OCI-LY1 (cell line): ENCODE data around the gene WDFY4.
A peak's percentile ranks its signal among the peaks of the same experiment; 100 is the strongest.

ENCODE experiments used
- H2AFZ ChIP-seq: fragments of 200-600 bp; sonication (generic), shearing (Covaris generic); 2 replicates; pipeline ENCODE4 v1.6.0; 2014; ENCODE audit warnings: antibody characterized with exemption, mild to moderate bottlenecking, low read length
- H3F3A ChIP-seq: fragments of 200-600 bp; sonication (generic), shearing (Covaris generic); 2 replicates; pipeline ENCODE4 v1.6.0; 2014; ENCODE audit warnings: mild to moderate bottlenecking, antibody characterized with exemption, low read length, moderate library complexity; ENCODE audit not compliant: insufficient read depth
- H3K27ac ChIP-seq: fragments of 200-600 bp; sonication (generic); 2 replicates; pipeline ENCODE4 v1.5.1; 2014; ENCODE audit warnings: low read length, mixed run types, mild to moderate bottlenecking, low read depth; ENCODE audit not compliant: poor library complexity, severe bottlenecking
- H3K27me3 ChIP-seq: fragments of 200-600 bp; sonication (generic); 2 replicates; pipeline ENCODE4 v1.6.0; 2014; ENCODE audit warnings: antibody characterized with exemption, mild to moderate bottlenecking, low read length, moderate library complexity; ENCODE audit not compliant: insufficient read depth
- H3K36me3 ChIP-seq: fragments of 200-600 bp; sonication (generic); 2 replicates; pipeline ENCODE4 v1.6.1; 2014; ENCODE audit warnings: mild to moderate bottlenecking, antibody characterized with exemption, low read length, moderate library complexity, mixed read lengths; ENCODE audit not compliant: insufficient read depth
- H3K4me1 ChIP-seq: fragments of 200-600 bp; sonication (generic); 2 replicates; pipeline ENCODE4 v1.5.1; 2014; ENCODE audit warnings: mild to moderate bottlenecking, low read length, moderate library complexity; ENCODE audit not compliant: insufficient read depth, severe bottlenecking
- H3K4me2 ChIP-seq: fragments of 200-600 bp; sonication (generic), shearing (Covaris generic); 2 replicates; pipeline ENCODE4 v1.6.1; 2014; ENCODE audit warnings: low read length
- H3K4me3 ChIP-seq: fragments of 200-600 bp; sonication (generic); 2 replicates; pipeline ENCODE4 v1.5.1; 2014; ENCODE audit warnings: low read length, low read depth, mild to moderate bottlenecking, mixed read lengths; ENCODE audit not compliant: poor library complexity, severe bottlenecking
- H3K79me2 ChIP-seq: fragments of 200-600 bp; shearing (Covaris generic); 2 replicates; pipeline ENCODE4 v1.6.1; 2016; ENCODE audit warnings: mixed run types, low read length, mixed read lengths; ENCODE audit not compliant: insufficient read depth
- H3K9ac ChIP-seq: fragments of 200-600 bp; sonication (generic), shearing (Covaris generic); 2 replicates; pipeline ENCODE4 v1.6.1; 2014; ENCODE audit warnings: mild to moderate bottlenecking, low read length, mixed read lengths
- H3K9me2 ChIP-seq: fragments of 200-600 bp; sonication (generic), shearing (Covaris generic); 2 replicates; pipeline ENCODE4 v1.6.1; 2014; ENCODE audit warnings: low read depth, mild to moderate bottlenecking, low read length, mixed read lengths
- H3K9me3 ChIP-seq: fragments of 200-600 bp; shearing (Covaris generic); 2 replicates; pipeline ENCODE4 v1.6.1; 2014; ENCODE audit warnings: low read length, mixed read lengths
- H4K20me1 ChIP-seq: fragments of 200-600 bp; sonication (generic), shearing (Covaris generic); 2 replicates; pipeline ENCODE4 v1.6.0; 2016; ENCODE audit warnings: mild to moderate bottlenecking, low read length; ENCODE audit not compliant: insufficient read depth
- EZH2 ChIP-seq: fragments of 200-600 bp; sonication (generic), shearing (Covaris generic); IDR thresholded peaks from 2 replicates; pipeline ENCODE4 v1.8.0; 2017; ENCODE audit warnings: borderline replicate concordance, mixed run types, mild to moderate bottlenecking, antibody characterized with exemption, low read length, moderate library complexity, mixed read lengths
- TF ChIP-seq, protein P1 (sequence below): fragments of 200-600 bp; sonication (generic), shearing (Covaris generic); IDR thresholded peaks from 2 replicates; pipeline ENCODE4 v1.5.1; 2017; ENCODE audit warnings: mild to moderate bottlenecking, antibody characterized with exemption, low read length, moderate library complexity, mixed read lengths

The WDFY4 gene

DNA sequence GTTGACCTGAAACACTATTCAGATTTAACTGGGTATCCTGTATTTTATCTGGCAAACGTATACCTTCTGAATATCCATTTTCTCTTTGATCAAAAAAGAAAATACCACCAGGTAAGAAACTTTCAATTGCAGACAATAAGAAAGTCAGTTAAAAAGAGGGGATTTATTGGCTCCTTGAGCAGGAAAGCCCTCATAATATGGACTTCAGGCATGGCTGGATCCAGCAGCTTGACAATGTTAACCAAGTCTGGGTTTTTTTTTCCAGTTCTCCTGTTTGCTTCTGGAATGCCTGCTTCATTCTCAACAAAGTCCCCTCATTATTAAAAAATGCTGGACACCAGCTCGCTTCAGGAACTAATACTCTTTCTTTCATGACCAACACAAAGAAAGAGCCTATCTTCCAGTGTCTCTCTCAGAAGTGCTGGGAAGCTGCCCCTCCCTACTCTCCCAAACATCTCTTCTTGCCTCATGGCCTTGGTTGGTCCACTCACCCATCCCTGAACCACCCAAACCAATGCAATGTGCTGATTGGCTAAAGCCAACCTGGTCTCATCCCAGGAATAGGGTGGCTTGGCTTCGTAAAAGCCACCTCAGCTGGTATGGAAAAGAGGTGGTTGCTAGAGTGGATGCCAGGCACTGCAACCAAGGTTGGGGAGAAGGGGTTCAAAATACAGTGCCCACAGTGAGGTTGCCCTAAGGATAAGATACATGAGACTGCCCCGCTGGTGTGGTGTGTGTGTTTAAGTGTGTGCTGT is 30.6 kb upstream of the WDFY4 start:
- Histone ChIP-seq H3K36me3 (no peaks in the 10 kb centered on the region), H2AFZ (no peak overlapping the region), H3K9ac (no peak overlapping the region), H3K4me1 (peaks cover 18% of the 10 kb centered on the region), H3K27me3 (no peaks in the 10 kb centered on the region), H3K9me3 (no peaks in the 10 kb centered on the region), H3F3A (no peaks in the 10 kb centered on the region), H3K79me2 (no peaks in the 10 kb centered on the region), H3K4me2 (no peak overlapping the region), H3K9me2 (no peaks in the 10 kb centered on the region), H3K27ac (no peak overlapping the region), H3K4me3 (no peak overlapping the region), H4K20me1 (no peaks in the 10 kb centered on the region)
- TF ChIP-seq EZH2, result no peak
- TF ChIP-seq, protein P1, sequence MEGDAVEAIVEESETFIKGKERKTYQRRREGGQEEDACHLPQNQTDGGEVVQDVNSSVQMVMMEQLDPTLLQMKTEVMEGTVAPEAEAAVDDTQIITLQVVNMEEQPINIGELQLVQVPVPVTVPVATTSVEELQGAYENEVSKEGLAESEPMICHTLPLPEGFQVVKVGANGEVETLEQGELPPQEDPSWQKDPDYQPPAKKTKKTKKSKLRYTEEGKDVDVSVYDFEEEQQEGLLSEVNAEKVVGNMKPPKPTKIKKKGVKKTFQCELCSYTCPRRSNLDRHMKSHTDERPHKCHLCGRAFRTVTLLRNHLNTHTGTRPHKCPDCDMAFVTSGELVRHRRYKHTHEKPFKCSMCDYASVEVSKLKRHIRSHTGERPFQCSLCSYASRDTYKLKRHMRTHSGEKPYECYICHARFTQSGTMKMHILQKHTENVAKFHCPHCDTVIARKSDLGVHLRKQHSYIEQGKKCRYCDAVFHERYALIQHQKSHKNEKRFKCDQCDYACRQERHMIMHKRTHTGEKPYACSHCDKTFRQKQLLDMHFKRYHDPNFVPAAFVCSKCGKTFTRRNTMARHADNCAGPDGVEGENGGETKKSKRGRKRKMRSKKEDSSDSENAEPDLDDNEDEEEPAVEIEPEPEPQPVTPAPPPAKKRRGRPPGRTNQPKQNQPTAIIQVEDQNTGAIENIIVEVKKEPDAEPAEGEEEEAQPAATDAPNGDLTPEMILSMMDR, result no peak

DNA sequence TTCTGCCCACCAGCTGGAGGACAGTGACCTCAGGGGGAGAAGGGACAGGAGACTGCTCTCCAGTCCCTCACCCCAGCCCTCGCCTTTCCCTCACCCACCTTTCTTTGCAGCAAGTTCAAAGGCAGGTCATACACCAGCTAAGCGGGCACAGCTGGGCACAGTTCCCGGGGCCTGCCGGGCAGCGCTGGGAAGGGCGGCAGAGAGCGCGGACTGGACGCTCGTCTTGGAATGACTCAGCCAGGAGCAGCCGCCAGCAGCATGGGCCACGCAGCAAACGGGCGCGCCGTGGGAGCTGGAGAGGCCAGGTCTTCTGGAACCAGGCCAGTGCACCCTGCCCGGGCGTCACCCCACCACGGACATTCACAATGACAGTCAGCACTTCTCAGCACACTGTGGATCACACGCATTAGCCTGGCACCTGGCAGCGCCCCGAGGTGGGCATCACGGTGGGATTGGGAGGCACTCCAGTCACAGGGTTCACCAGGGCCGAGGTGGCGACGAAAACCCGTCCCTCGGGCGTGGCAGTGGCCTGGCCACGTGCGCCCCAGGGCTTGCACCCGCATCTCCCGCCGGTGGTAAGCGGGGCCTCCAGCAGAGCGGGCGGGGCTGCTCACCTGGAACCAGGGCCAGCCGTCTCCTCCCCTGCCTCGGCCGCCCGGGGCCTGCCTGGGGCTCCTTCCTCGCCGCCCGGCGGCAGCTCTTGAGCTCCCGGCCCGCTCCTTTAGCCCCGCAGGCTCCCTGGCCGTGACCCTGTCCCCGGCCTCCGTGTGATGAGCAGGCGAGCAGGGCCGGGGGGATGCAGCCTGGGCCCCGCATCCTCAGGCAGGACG is 29.0 kb upstream of the WDFY4 start:
- no peak overlapping the region for H2AFZ ChIP-seq
- H4K20me1 ChIP-seq, result no peaks in the 10 kb centered on the region
- H3K36me3 ChIP-seq, result no peaks in the 10 kb centered on the region
- no peaks in the 10 kb centered on the region for H3F3A ChIP-seq
- peak overlapping the region; percentile 54 for H3K4me3 ChIP-seq
- H3K9ac ChIP-seq, result peak overlapping the region; percentile 37; the same call in 1 of the 2 replicates
- no peak overlapping the region for H3K27ac ChIP-seq
- peak overlapping the region; percentile 61 for H3K4me2 ChIP-seq
- no peaks in the 10 kb centered on the region for H3K9me2 ChIP-seq
- no peaks in the 10 kb centered on the region for H3K27me3 ChIP-seq
- peaks cover 26% of the 10 kb centered on the region for H3K4me1 ChIP-seq
- no peak for TF ChIP-seq EZH2
- TF ChIP-seq, protein P1, result no peak
- no peaks in the 10 kb centered on the region for H3K9me3 ChIP-seq
- no peaks in the 10 kb centered on the region for H3K79me2 ChIP-seq

DNA sequence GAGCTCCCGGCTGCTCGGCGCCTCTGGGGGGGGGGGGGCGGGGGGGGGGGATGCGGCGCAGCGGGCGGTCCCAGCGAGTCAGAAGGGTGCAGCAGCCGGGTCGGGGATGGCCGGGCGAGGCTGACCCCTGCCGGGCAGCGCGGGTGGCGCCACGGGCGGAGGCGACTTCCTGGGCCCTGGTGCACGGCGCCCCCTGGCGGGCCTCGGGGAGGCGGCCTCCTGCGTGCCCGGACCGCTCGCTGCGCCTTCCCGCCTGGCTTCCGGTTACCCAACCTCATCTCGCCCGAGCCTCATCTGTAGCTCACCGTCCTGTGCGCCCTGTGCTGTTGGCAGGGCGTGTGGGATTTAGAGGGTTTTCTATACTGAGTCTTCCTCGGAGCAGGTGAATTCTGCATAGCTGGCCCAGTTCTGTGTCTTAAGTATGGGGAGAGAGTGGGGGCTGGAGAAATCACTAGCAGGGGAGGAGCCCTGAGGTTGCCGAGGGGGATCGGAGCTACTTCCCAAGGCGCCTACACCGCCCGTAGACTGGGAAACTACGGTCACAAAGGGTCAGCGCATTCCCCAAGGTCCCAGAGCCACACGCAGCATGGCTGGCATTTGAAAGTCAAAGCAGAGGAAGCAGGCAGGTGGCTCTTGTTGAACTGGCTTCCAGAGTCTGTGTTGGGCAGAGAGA is 28.3 kb upstream of the WDFY4 start:
- Histone ChIP-seq H3K9me3 (no peaks in the 10 kb centered on the region), H4K20me1 (no peaks in the 10 kb centered on the region), H3K9me2 (no peaks in the 10 kb centered on the region), H3K4me1 (peaks cover 26% of the 10 kb centered on the region), H3K4me3 (peak overlapping the region; percentile 65), H3K27me3 (no peaks in the 10 kb centered on the region), H3K27ac (no peak overlapping the region), H3K79me2 (no peaks in the 10 kb centered on the region), H2AFZ (peak overlapping the region; percentile 91), H3K4me2 (peak overlapping the region; percentile 91), H3F3A (no peaks in the 10 kb centered on the region), H3K36me3 (no peaks in the 10 kb centered on the region), H3K9ac (peak overlapping the region; percentile 71)
- no peak for TF ChIP-seq EZH2
- TF ChIP-seq, protein P1, result peak; percentile 91
